ENCODE data around the gene METRNL.

METRNL gene

DNA sequence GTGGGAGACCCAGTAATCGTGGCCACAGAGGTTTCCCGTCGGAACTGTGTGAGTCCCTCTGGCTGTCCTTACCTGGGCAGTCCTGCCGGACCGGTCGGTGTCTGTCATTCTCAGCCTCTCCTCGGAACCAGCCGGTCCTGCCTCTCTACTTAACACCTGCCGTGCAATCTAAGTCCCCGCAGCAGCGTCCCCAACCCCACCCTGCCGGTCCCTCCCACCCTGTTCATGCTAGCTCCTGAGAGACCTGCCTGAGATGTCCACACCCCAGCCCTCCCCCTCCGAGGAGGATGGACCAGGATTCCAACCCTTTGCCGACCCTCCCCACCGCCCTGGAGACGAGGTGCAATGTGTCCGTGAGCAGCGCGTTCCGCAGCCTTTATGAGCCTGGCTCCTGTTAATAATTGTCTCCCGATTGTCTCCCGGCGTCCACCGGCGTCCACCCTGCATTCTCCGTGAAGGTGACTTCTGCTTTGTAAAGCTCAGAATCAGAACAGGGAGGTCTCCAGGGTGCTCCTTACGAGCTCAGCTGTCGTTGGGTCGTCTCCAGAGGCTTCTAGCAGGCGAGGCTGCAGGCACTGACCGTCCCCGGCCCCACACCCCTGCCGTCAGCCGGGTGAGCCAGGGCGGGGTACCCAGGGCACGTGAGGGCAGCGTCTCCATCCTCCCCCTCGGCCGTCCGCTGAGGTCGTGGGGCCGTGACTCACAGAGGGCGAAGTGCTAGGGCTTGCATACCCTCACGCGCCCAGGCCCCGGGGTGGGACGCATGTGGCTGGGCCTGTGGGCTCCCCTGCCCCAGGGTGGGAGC is 10.1 kb downstream of the METRNL start:
- H3K4me3 ChIP-seq (ENCODE audit: low read depth, low read length): no peak overlapping the region

DNA sequence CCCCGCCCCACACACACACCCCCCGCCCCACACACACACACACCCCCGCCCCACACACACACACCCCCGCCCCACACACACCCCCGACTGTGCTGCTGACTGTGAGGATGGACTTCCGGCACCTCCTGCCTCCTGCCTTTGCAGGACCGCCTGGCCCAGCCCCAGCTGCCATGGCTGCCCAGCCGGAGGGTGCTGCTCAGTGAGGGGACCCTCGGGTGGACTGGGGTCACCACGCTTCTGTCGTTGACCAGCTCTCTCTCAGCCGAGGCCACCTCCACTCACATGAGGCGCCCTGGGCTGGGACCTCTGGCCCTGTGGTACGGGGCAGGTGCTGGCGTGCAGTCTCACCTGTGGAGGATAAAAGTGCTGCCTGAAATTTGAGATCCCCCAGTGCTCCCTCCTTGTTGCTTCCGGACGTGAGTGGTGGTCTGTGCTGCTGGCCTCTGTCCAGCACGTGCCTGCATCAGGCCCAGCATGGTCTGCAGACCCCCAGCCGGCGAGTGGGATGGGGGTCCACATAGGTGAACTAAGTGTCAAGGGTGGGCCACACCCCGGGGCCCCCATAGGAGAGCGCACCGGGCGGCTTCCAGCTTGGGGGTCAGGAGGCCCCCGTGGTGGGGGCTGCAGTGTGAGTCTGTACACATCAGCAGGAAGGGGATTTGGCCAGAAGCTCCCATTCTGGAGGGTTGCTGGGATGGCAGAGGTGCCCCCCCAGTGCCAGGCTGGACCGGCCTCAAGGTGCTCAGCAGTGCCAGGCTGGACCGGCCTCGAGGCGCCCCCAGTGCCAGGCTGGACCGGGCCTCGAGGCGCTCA is 11.2 kb downstream of the METRNL start:
- no peak overlapping the region for H3K4me3 ChIP-seq (ENCODE audit: low read depth, low read length)

DNA sequence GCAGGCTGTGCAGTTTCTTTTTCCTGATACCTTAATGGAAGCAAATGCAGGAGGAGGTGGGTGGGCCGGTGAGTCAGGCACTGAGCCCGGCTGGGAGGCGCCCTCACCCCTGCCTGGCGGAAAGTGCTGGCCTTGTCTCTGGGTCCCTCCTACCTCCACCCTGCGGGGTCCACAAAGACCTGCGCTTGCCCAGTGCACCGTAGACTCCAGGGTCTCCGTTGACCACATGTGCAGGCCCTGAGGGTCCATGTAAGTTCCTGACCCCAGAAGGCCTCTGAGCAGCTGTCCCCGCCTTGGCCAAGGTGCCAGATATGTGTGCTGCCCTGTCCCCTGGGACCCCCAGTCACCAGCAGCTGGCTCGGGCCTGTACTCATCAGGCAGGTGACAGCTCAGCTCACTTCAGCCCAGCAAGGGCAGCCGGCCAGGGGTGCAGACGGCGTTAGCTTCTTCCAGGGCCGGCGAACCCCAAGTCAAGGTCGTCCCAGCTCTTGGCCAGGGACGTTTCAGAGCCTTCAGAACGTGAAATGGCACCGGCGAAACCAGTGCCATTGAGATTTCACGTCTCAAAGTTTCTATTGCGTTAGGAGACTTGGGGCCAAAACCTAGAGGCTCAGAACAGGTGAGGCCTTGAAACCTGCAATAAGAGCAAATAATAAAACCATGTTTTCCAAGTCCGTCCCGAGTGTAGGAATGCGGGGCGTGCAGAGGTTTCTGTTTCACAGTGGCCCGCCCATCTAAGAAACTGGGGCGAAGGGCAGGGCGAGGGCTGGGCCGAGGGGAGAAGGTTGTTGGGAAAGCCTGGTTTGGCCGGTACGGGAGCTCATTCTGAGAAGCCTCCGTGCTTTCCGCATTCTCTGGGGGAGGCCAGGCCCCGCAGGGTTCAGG is 12.1 kb downstream of the METRNL start:
- H3K4me3 ChIP-seq (ENCODE audit: low read depth, low read length): no peak overlapping the region

DNA sequence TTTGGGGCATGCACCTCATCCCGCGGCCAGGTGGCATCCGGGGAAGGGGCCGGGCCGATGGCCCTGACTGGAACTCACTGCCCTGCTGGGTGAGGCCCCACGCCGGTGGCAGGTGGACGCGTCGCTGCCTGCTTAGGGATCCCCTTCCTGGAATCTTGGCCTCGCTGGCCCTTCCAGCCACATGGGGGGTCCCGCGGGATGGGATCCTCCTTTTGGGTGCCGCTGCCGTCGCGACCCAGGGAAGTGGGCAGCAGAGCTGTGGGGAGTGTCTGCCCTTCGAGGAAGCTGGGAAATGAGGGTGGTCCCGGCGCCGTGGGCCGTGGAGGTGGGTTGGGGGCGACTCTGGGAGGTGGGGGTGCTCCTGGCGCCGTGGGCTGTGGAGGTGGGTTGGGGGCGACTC is 12.8 kb downstream of the METRNL start:
- H3K4me3 ChIP-seq (ENCODE audit: low read depth, low read length): no peak overlapping the region

GRCh38 chr17:83092931-83093330 is 13.5 kb downstream of the METRNL start:
- H3K4me3 ChIP-seq (ENCODE audit: low read depth, low read length): no peak overlapping the region

DNA sequence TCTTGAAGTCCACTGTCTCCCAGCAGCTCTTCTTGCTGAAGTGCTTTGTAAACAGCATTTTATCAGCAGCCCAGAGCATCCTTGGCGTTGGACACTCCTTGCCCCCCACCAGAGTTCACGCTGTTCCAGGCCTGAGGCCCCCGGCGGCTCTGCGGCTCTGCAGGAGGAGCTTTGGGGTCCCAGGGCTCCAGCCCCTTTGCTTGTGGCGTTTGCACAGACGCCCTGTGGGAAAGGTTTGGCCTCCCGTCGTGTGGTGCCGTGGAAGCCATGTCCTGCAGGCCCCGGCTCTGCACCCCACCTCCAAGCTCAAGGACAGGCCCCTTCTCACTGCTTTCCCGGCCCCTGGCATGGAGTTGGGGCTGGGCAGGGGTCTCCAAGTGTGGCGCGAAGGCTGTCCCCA is 14.1 kb downstream of the METRNL start:
- no peak overlapping the region for H3K4me3 ChIP-seq (ENCODE audit: low read depth, low read length)

GRCh38 chr17:83094291-83094690 is 14.9 kb downstream of the METRNL start:
- no peak overlapping the region for H3K4me3 ChIP-seq (ENCODE audit: low read depth, low read length)

DNA sequence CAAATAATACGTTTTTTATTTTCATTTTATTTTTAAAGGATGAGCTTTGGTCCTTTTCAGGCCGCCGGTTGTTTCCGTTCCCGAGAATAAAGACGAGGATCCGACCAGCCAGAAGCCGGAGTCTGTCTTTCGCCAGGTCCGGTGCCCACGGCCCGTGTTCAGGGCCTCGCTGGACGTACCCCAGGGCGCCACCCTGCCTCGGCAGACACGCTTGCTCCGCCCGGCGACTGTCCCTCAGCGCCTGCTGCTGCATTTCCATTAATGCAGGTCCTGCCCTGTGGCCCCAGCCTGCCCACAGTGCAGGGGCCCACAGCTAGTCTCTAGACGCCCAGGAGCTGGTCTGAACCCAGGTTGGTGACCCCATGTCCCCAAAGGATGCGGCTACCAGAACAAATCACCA is 15.6 kb downstream of the METRNL start:
- no peak overlapping the region for H3K4me3 ChIP-seq (ENCODE audit: low read depth, low read length)

DNA sequence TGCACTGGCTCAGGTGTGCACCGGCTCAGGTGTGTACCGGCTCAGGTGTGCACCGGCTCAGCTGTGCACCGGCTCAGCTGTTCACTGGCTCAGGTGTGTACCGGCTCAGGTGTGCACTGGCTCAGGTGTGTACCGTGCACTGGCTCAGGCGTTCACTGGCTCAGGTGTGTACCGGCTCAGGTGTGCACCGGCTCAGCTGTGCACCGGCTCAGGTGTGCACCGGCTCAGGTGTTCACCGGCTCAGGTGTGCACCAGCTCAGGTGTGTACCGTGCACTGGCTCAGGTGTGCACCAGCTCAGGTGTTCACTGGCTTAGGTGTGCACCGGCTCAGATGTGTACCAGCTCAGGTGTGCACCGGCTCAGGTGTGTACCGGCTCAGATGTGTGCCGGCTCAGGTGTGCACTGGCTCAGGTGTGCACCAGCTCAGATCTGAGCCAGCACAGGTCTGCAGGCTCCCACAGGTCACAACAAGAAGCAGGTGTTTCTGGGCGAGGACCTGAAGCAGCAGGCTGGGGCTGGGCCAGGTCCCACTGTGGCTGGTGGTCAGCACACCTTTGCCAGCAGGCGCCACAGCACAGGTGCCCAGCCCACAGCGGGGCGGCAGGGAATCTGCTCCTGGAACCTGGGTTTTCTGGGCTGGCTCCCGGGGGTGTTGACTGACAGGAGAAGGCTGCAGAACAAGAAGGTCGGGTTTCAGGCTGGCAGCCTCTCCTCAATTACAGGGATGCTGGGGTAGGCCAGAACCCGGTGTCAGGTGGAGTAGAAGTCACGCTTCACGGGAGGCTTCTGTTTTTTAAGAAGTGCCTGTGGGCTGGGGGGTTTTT is 17.2 kb downstream of the METRNL start:
- no peak overlapping the region for H3K4me3 ChIP-seq (ENCODE audit: low read depth, low read length)

DNA sequence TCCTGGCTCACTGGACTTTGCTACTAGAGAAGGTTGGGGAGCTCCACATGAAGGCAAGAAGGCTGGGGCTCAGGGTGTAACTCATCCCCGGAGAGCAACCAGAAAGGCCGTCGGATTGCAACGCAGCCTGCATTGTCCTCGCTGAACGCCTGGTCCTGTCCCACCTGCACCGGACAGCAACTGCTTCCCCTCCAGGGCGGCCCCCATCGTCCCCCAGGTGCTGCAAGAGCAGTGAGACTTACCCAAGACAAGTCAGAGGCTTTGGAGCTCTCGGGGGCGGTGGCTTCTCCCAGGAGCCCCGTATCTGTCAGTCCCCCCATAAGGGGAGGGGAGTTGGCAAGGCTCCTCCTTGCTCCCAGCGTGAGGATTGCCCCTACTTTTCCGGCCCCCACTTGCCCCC is 18.4 kb downstream of the METRNL start:
- no peak overlapping the region for H3K4me3 ChIP-seq (ENCODE audit: low read depth, low read length)

DNA sequence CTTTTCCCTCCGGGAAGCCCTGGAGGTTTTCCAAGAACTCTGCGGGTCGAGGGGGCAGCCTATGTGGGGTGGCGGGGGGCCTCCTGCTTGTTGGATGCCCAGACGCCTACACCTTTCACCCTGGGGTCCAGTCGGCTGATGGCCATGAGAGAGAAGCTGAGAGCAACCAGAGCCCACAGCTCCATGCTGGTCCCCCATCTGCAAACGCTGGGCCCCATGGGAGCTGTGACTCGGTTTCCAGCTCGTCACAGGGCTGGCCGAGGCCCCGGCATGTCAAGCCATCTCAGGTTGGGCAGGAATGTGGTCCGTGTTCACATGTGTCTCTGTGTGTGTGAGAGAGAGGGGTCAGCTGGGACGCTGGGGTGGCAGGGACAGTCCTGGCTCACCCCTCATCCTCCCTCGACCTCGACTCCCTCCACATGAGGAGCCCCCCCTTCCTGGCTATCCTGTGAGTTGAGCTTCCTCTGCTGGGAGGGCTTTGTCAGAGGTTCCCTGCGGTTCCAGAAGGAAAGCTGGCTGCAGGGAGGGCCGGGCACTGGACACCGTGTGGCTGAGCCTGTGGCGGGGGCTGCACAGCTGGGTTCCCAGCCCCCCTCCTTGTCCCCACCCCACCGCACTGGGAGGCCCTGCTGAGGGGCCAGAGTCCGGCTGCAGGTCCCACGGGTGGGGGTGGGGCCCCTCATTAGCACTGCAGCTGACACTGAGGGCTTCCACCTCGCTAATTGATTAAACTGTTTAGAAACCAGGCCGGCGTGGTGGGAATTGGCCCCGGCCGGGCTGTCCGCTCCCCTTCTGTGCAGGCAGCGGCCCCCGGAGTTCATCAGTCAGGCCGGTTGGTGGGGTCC is 19.1 kb downstream of the METRNL start:
- H3K4me3 ChIP-seq (ENCODE audit: low read depth, low read length): no peak overlapping the region

GRCh38 chr17:83099086-83099555 is 19.7 kb downstream of the METRNL start:
- H3K4me3 ChIP-seq (ENCODE audit: low read depth, low read length): no peak overlapping the region

- H3K4me3 ChIP-seq (ENCODE audit: low read depth, low read length): no peak overlapping the region
Observed at GRCh38 chr17:83099570-83100181, 20.3 kb downstream of the METRNL start.

DNA sequence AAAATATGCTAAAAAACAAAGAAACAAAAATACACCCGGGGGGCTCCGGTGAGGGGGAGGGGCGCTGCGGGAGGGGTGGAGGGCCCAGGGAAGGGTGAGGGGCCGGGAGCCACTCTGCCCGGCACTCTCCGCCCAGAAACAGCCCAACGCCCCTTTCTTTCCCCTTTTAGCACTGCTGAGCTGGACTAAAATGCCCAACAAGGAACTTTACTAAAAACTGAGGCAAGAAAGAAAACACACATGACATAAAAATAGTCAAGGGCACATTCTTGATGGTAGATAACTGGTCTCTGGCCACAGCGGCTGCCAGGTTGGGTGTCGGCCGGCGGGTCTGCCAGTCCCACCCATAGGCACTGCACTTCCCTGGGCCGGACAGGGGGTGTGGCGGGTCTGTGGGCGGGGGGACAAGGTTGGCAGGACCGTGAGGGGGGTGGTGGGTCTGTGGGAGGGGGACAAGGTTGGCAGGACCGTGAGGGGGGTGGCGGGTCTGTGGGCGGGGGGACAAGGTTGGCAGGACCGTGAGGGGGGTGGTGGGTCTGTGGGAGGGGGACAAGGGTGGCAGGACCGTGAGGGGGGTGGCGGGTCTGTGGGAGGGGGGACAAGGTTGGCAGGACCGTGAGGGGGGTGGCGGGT is 20.9 kb downstream of the METRNL start:
- H3K4me3 ChIP-seq (ENCODE audit: low read depth, low read length): no peak overlapping the region

GRCh38 chr17:83100853-83101391 is 21.5 kb downstream of the METRNL start:
- H3K4me3 ChIP-seq (ENCODE audit: low read depth, low read length): no peak overlapping the region

DNA sequence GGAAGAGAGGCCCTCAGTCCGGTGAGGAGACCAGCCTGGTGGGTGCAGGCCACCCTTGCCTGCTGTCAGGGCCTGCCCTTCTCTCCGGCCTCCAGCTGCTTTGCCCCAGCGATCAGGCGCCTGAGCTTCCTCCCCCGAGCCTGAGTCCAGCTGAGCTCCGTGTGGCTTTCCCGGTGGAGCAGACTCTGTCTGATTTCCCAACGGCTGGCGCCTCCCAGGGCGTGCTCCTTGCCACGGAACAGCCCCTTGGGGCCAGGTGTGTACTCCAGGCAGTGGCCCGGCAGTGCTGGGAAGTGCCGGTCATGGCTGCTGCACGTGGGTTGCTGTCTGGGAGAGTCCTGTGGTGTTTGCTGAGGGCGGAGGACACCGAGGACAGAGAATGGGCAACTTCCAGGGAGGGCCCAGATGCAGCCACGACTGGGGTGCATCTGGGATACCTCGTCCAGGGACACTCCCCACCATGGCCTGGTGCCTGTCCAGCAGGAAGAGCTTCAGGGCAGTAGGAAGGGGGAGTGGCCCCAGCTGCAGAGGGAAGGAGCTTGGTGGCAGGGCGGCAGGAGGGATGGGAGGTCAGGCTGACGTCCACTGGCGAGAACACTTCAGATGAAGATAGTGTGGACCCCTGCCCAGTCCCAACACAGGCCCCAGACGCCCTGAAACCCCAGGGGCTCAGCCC is 22.5 kb downstream of the METRNL start:
- no peak overlapping the region for H3K4me3 ChIP-seq (ENCODE audit: low read depth, low read length)

DNA sequence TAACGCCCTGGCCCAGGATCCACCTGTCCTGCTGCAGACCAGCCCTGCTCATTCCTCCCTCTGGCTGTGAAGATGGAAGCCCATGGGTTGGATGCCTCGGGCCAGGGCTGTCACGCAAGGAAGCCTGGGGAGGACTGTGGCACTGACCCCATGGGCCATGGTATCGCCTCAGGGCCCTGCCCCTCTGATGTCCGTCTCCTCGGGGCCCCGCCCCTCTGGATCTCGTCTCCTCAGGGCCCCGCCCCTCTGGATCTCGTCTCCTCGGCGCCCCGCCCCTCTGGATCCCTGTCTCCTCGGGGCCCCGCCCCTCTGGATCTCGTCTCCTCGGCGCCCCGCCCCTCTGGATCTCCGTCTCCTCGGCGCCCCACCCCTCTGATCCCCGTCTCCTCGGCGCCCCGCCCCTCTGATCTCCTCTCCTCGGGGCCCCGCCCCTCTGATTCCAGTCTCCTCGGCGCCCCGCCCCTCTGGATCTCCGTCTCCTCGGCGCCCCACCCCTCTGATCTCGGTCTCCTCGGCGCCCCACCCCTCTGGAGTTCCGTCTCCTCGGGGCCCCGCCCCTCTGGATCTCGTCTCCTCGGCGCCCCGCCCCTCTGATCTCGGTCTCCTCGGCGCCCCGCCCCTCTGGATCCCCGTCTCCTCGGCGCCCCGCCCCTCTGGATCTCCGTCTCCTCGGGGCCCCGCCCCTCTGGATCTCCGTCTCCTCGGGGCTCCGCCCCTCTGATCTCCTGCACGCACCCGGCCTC is 24.0 kb downstream of the METRNL start:
- no peak overlapping the region for H3K4me3 ChIP-seq (ENCODE audit: low read depth, low read length)

All from iPS-11a (cell line).